DOHH2 (cell line): ENCODE results near the gene PTHLH.

ENCODE experiments used
- H3F3A ChIP-seq: fragments of 200-600 bp; sonication (generic), shearing (Covaris generic); 2 replicates; pipeline ENCODE4 v1.6.0; 2016; ENCODE audit warnings: antibody characterized with exemption, mild to moderate bottlenecking; ENCODE audit not compliant: control insufficient read depth, insufficient read depth
- H3K27ac ChIP-seq: fragments of 200-600 bp; sonication (generic); 2 replicates; pipeline ENCODE4 v1.5.1; 2014; ENCODE audit warnings: low read depth, mild to moderate bottlenecking, low read length, moderate library complexity
- H3K27me3 ChIP-seq: fragments of 200-600 bp; sonication (generic); 2 replicates; pipeline ENCODE4 v1.6.1; 2014; ENCODE audit warnings: mild to moderate bottlenecking, low read length, mixed read lengths; ENCODE audit not compliant: control insufficient read depth
- H3K36me3 ChIP-seq: fragments of 200-600 bp; sonication (generic); 2 replicates; pipeline ENCODE4 v1.6.1; 2014; ENCODE audit warnings: mild to moderate bottlenecking, low read length, moderate library complexity, mixed read lengths; ENCODE audit not compliant: control insufficient read depth
- H3K4me1 ChIP-seq: fragments of 200-600 bp; sonication (generic); 2 replicates; pipeline ENCODE4 v1.6.1; 2014; ENCODE audit warnings: mild to moderate bottlenecking, low read length, mixed read lengths; ENCODE audit not compliant: control insufficient read depth
- H3K4me2 ChIP-seq: fragments of 200-600 bp; sonication (generic); 2 replicates; pipeline ENCODE4 v1.6.0; 2014; ENCODE audit warnings: mild to moderate bottlenecking, low read length, moderate library complexity
- H3K4me3 ChIP-seq: fragments of 200-600 bp; sonication (generic); 2 replicates; pipeline ENCODE4 v1.5.1; 2014; ENCODE audit warnings: mild to moderate bottlenecking, low read length, mixed read lengths
- H3K79me2 ChIP-seq: fragments of 200-600 bp; sonication (generic); 2 replicates; pipeline ENCODE4 v1.6.1; 2014; ENCODE audit warnings: mild to moderate bottlenecking, low read length, mixed read lengths; ENCODE audit not compliant: control insufficient read depth
- H3K9me2 ChIP-seq: fragments of 200-600 bp; sonication (generic); replicated peaks from 2 replicates; pipeline ENCODE4 v1.6.1; 2014; ENCODE audit warnings: mild to moderate bottlenecking, low read length, mixed read lengths; ENCODE audit not compliant: control insufficient read depth
- H3K9me3 ChIP-seq: fragments of 200-600 bp; sonication (generic); 2 replicates; pipeline ENCODE4 v1.6.1; 2014; ENCODE audit warnings: antibody characterized with exemption, low read length, mixed read lengths; ENCODE audit not compliant: control insufficient read depth, insufficient read depth
- H4K20me1 ChIP-seq: fragments of 200-600 bp; sonication (generic); 2 replicates; pipeline ENCODE4 v1.6.0; 2014; ENCODE audit warnings: low read depth, mild to moderate bottlenecking, antibody characterized with exemption, low read length, moderate library complexity; ENCODE audit not compliant: control insufficient read depth, insufficient read depth
- EZH2phosphoT487 ChIP-seq: fragments of 200-600 bp; sonication (generic); IDR thresholded peaks from 2 replicates; pipeline ENCODE4 v1.6.1; 2017; ENCODE audit warnings: borderline replicate concordance, mild to moderate bottlenecking, antibody characterized with exemption, low read length, moderate library complexity, mixed read lengths
- TF ChIP-seq, protein P1 (sequence below): fragments of 200-600 bp; sonication (generic); IDR thresholded peaks from one replicate; pipeline ENCODE4 v1.5.1; 2014; ENCODE audit warnings: antibody characterized with exemption, mild to moderate bottlenecking, low read depth, low read length; ENCODE audit not compliant: poor library complexity, severe bottlenecking

Gene PTHLH

DNA sequence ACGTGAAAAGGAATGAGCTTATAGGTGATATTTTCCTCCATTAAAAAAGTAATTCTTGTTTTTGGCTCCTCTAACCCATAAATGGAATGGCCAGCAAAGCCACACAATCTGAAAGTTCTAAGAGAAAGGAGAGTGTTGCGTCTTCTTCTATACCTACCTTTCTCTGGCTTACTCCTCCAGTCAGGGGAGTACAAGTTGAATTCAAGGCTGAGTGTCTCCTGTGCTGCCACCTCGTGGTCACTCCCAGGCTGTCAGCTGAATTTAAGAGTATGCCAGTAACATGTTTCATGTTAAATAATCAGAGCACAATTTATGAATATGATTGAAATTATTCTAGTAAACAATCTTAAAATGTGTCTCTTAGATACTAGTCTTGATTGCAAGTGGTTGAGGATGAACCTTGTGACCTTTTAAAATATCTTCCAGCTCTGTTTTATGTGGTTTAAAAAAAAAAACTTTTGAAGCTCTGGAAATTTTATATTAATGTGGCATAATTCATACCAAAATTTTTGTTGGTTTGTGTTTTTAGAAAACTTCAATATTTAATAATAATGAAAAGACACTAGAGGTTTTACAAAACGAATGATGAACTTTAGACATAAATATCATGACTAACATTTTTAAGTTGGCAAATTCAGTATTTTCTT is 31.7 kb downstream of the PTHLH start:
- Histone ChIP-seq H3K27me3 (no peaks in the 10 kb centered on the region), H3K9me3 (no peaks in the 10 kb centered on the region), H3K4me1 (no peaks in the 10 kb centered on the region), H3K4me3 (no peak overlapping the region), H3K9me2 (no peaks in the 10 kb centered on the region), H3F3A (no peaks in the 10 kb centered on the region), H3K79me2 (no peaks in the 10 kb centered on the region), H3K4me2 (no peak overlapping the region), H3K36me3 (no peaks in the 10 kb centered on the region), H3K27ac (no peak overlapping the region), H4K20me1 (no peaks in the 10 kb centered on the region)
- no peak for TF ChIP-seq EZH2phosphoT487
- TF ChIP-seq, protein P1, sequence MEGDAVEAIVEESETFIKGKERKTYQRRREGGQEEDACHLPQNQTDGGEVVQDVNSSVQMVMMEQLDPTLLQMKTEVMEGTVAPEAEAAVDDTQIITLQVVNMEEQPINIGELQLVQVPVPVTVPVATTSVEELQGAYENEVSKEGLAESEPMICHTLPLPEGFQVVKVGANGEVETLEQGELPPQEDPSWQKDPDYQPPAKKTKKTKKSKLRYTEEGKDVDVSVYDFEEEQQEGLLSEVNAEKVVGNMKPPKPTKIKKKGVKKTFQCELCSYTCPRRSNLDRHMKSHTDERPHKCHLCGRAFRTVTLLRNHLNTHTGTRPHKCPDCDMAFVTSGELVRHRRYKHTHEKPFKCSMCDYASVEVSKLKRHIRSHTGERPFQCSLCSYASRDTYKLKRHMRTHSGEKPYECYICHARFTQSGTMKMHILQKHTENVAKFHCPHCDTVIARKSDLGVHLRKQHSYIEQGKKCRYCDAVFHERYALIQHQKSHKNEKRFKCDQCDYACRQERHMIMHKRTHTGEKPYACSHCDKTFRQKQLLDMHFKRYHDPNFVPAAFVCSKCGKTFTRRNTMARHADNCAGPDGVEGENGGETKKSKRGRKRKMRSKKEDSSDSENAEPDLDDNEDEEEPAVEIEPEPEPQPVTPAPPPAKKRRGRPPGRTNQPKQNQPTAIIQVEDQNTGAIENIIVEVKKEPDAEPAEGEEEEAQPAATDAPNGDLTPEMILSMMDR = peak; percentile 86

DNA sequence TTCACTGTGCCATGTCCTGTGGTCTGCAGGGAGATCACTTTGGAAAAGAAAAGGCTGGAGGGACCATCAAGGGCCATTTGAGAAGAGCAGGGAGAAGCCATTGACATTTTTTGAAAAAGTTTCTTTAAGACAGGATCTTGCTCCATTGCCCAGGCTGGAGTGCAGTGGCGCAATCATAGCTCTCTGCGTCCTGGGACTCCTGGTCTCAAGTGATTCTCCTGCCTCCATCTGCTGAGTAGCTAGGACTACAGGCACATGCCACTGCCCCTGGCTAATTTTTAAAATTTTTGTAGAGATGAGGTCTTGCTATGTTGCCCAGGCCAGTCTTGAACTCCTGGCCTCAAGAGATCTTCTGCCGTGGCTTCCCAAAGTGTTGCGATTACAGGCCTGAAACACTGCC is 32.3 kb downstream of the PTHLH start:
- TF ChIP-seq, protein P1 = no peak
- no peak for TF ChIP-seq EZH2phosphoT487
- H3K79me2 ChIP-seq = no peaks in the 10 kb centered on the region
- H3F3A ChIP-seq = no peaks in the 10 kb centered on the region
- no peaks in the 10 kb centered on the region for H3K9me3 ChIP-seq
- no peaks in the 10 kb centered on the region for H3K4me1 ChIP-seq
- H3K36me3 ChIP-seq = no peaks in the 10 kb centered on the region
- no peaks in the 10 kb centered on the region for H4K20me1 ChIP-seq
- no peak overlapping the region for H3K4me3 ChIP-seq
- no peak overlapping the region for H3K4me2 ChIP-seq
- no peak overlapping the region for H3K27ac ChIP-seq
- H3K27me3 ChIP-seq = no peaks in the 10 kb centered on the region
- H3K9me2 ChIP-seq = no peaks in the 10 kb centered on the region

GRCh38 chr12:27937768-27938167 is 34.8 kb downstream of the PTHLH start:
- no peak overlapping the region for H3K4me2 ChIP-seq
- H3K36me3 ChIP-seq = no peaks in the 10 kb centered on the region
- H3K4me1 ChIP-seq = no peaks in the 10 kb centered on the region
- no peaks in the 10 kb centered on the region for H3K79me2 ChIP-seq
- TF ChIP-seq, protein P1 = no peak
- no peak for TF ChIP-seq EZH2phosphoT487
- H3K9me2 ChIP-seq = no peaks in the 10 kb centered on the region
- no peak overlapping the region for H3K4me3 ChIP-seq
- H4K20me1 ChIP-seq = no peaks in the 10 kb centered on the region
- H3K27ac ChIP-seq = no peak overlapping the region
- H3K9me3 ChIP-seq = no peaks in the 10 kb centered on the region
- H3F3A ChIP-seq = no peaks in the 10 kb centered on the region
- H3K27me3 ChIP-seq = no peaks in the 10 kb centered on the region
